Natural killer cell (primary cell): ENCODE measurements around the gene NTN4. TPM values are rescaled to one million over a fixed set of nuclear protein-coding genes. Genes with fewer than 3 reads are reported as not detected.
"Not testable (repeated sequence)": the region's sequence is repeated elsewhere in the genome, so short reads cannot be mapped to it uniquely, and the experiment has no call there.

Source experiments
- ATAC-seq, 3 donors: fragments of 150-1000 bp in 2 of 3; fragments of 200-7000 bp in 1 of 3; cut with Tn5 transposase; 1 replicate in 1 of 3; 2 replicates in 2 of 3; pipeline ENCODE4 v1.10.0; 2021; ENCODE audit warnings: mild to moderate bottlenecking in 2 of 3, moderate library complexity in 2 of 3
- DNase-seq, 2 donors: peaks; one replicate each; pipeline versions ENCODE4 v3.0.0 to v3.0.0-alpha.2; 2013 to 2021; ENCODE audit warnings: mixed read lengths in 1 of 2
- H3K27ac ChIP-seq: one replicate; pipeline ENCODE4 v1.5.1; 2013; ENCODE audit warnings: mild to moderate bottlenecking, low read length
- H3K27me3 ChIP-seq: one replicate; pipeline ENCODE4 v1.6.1; 2013; ENCODE audit warnings: low read length; ENCODE audit not compliant: control insufficient read depth, insufficient read depth
- H3K36me3 ChIP-seq: one replicate; pipeline ENCODE4 v1.6.1; 2013; ENCODE audit warnings: low read length; ENCODE audit not compliant: control insufficient read depth, insufficient read depth
- H3K4me1 ChIP-seq: one replicate; pipeline ENCODE4 v1.6.1; 2013; ENCODE audit warnings: low read length; ENCODE audit not compliant: control insufficient read depth, insufficient read depth
- H3K4me3 ChIP-seq: one replicate; pipeline ENCODE4 v1.5.1; 2013; ENCODE audit warnings: low read length
- H3K9me3 ChIP-seq: one replicate; pipeline ENCODE4 v1.6.1; 2013; ENCODE audit warnings: low read length; ENCODE audit not compliant: control insufficient read depth, insufficient read depth
- H3K27ac Mint-ChIP-seq, 2 donors: one replicate each; pipeline ENCODE4 v1.8.0; 2022; ENCODE audit warnings: mild to moderate bottlenecking in 2 of 2, mixed read lengths in 2 of 2, moderate library complexity in 1 of 2
- H3K27me3 Mint-ChIP-seq, 2 donors: one replicate each; pipeline ENCODE4 v1.8.0; 2022; ENCODE audit warnings: low read depth in 2 of 2, mixed read lengths in 2 of 2
- H3K36me3 Mint-ChIP-seq: one replicate; pipeline ENCODE4 v1.8.0; 2022; ENCODE audit warnings: mixed read lengths
- H3K4me1 Mint-ChIP-seq, 2 donors: one replicate each; pipeline ENCODE4 v1.8.0; 2022; ENCODE audit warnings: mixed read lengths in 2 of 2
- H3K4me3 Mint-ChIP-seq: one replicate; pipeline ENCODE4 v1.8.0; 2022; ENCODE audit warnings: mild to moderate bottlenecking, moderate library complexity, mixed read lengths
- H3K9me3 Mint-ChIP-seq, 2 donors: one replicate each; pipeline ENCODE4 v1.8.0; 2022; ENCODE audit warnings: mixed read lengths in 2 of 2
- CTCF ChIP-seq: fragments of 200-600 bp; IDR thresholded peaks from one replicate; pipeline ENCODE4 v1.8.0; 2022; ENCODE audit warnings: antibody characterized with exemption
- WGBS: methylation state at CpG from one replicate; pipeline ENCODE4 v1.1.7; 2013; ENCODE audit warnings: missing lambda C conversion rate; ENCODE audit not compliant: insufficient coverage; 5-methylcytosine and 5-hydroxymethylcytosine counted together
- intact Hi-C: fragments of 100-400 bp; cut with micrococcal nuclease; formaldehyde crosslinking; loops from one replicate; pipeline ENCODE4 v1.14.2; 2022
- total RNA-seq, 4 donors: library from RNA; stranded (reverse); fragments of 120-200 nt in 1 of 4; gene quantifications; one replicate each; pipeline versions ENCODE4 v1.2.3 to v1.2.4, GENCODE V29; 2013 to 2022

The NTN4 gene
- total RNA-seq, 3 donors from 2014 or later (not counting 1 experiment from before 2014, with no cell fraction given) = 0.18 TPM; not detected in 2

- WGBS = 81% methylated on average over 10 of the region's 10 CpGs
- no peaks in the 10 kb centered on the region for H3K27me3 ChIP-seq
- H3K4me1 Mint-ChIP-seq = no peaks in the 10 kb centered on the region
- ATAC-seq (no peak), DNase-seq (no peak)
- H3K9me3 Mint-ChIP-seq = no peaks in the 10 kb centered on the region
- no peak for TF ChIP-seq CTCF
- H3K27ac Mint-ChIP-seq = no peak overlapping the region
- no peaks in the 10 kb centered on the region for H3K36me3 Mint-ChIP-seq
- H3K36me3 ChIP-seq = no peaks in the 10 kb centered on the region
- no peak overlapping the region for H3K4me3 Mint-ChIP-seq
- no peaks in the 10 kb centered on the region for H3K9me3 ChIP-seq
- intact Hi-C loops = no loop called here
- H3K4me1 ChIP-seq = no peaks in the 10 kb centered on the region
- H3K27me3 Mint-ChIP-seq = peaks cover 0 to 4% of the 10 kb centered on the region in 2 donors
- no peak overlapping the region for H3K4me3 ChIP-seq
- H3K27ac ChIP-seq = no peak overlapping the region
These were observed 107.1 kb downstream of the NTN4 start for GRCh38 chr12:95683418-95683817.

DNA sequence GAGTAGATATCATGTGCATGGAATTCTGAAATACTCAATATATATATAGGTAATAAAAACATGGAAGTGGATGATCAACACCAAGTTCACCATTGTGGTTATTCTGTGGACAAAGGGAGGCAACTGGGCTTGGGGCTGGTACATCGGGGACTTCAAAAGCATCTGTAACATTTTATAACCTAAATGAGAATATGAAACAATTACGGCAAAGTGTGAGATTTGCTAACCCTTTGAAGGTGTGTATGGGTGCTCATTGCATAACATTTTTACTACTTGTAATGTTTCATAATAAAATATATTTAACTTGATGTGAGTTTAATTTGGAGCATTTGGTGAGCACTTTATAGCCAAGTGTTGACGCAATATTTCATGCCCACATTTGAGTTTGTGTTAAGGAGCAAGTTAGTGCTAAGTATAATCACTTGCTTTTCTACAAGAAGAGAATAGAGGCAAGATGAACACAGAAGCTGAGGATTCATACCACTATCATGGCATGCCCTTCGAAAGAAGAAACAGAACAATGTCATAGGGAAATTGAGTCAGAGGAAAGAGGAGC is 109.3 kb downstream of the NTN4 start:
- Histone ChIP-seq H3K9me3 (no peaks in the 10 kb centered on the region), H3K36me3 (no peaks in the 10 kb centered on the region), H3K4me1 (no peaks in the 10 kb centered on the region), H3K27ac (no peak overlapping the region), H3K4me3 (no peak overlapping the region), H3K27me3 (no peaks in the 10 kb centered on the region)
- DNase-seq (no peak), ATAC-seq (no peak)
- H3K4me1 Mint-ChIP-seq = no peaks in the 10 kb centered on the region
- H3K9me3 Mint-ChIP-seq = no peaks in the 10 kb centered on the region
- H3K4me3 Mint-ChIP-seq = no peak overlapping the region
- 100% methylated on average over 3 of the region's 4 CpGs for WGBS
- intact Hi-C loops = no loop called here
- no peaks in the 10 kb centered on the region for H3K36me3 Mint-ChIP-seq
- TF ChIP-seq CTCF = no peak
- no peak overlapping the region for H3K27ac Mint-ChIP-seq
- peaks cover 0 to 4% of the 10 kb centered on the region in 2 donors for H3K27me3 Mint-ChIP-seq

DNA sequence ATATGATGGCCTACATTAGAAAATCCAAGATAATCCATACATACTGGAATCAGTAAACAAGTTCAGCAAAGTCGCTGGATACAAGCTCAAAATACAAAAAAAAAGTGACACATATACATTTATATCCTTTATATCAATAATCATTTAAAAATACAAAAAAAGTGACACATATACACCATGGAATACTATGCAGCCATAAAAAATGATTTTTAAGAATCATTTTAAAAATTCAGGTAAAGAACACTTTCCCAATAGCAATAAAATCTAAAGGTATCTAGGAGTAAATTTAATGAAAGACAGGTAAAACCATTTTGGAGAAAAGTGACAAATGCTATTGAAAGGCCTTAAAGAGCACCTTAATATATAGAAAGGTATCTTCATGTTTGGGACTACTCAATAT is 111.9 kb downstream of the NTN4 start:
- Mint-ChIP-seq H3K27me3 (peaks cover 0 to under 1% of the 10 kb centered on the region in 2 donors), H3K36me3 (no peaks in the 10 kb centered on the region), H3K4me1 (no peaks in the 10 kb centered on the region), H3K4me3 (no peak overlapping the region), H3K9me3 (no peaks in the 10 kb centered on the region), H3K27ac (no peak overlapping the region)
- Histone ChIP-seq H3K4me1 (no peaks in the 10 kb centered on the region), H3K9me3 (no peaks in the 10 kb centered on the region), H3K27ac (no peak overlapping the region), H3K4me3 (no peak overlapping the region), H3K27me3 (no peaks in the 10 kb centered on the region), H3K36me3 (no peaks in the 10 kb centered on the region)
- DNase-seq (no peak), ATAC-seq (no peak)
- intact Hi-C loops = no loop called here
- WGBS = 100% methylated on average over 1 of the region's 1 CpG
- no peak for TF ChIP-seq CTCF

GRCh38 chr12:95677782-95678181 is 112.8 kb downstream of the NTN4 start:
- DNase-seq, H3K27ac Mint-ChIP-seq, intact Hi-C loops, H3K36me3 Mint-ChIP-seq, H3K4me1 ChIP-seq, H3K27me3 Mint-ChIP-seq, H3K27me3 ChIP-seq, H3K9me3 Mint-ChIP-seq, ATAC-seq, H3K4me1 Mint-ChIP-seq, H3K4me3 Mint-ChIP-seq, H3K9me3 ChIP-seq, H3K27ac ChIP-seq, H3K4me3 ChIP-seq, H3K36me3 ChIP-seq: not testable (repeated sequence)
- 100% methylated on average over 1 of the region's 3 CpGs for WGBS
